GM19324 (cell line): ENCODE results near the gene ITPRID2.

ENCODE experiments used
- ATAC-seq: cut with Tn5 transposase; IDR thresholded peaks from one replicate; pipeline ENCODE4 v1.9.1; 2021; ENCODE audit warnings: mild to moderate bottlenecking, moderate library complexity; ENCODE audit not compliant: unreplicated experiment, low FRiP score

The ITPRID2 gene

DNA sequence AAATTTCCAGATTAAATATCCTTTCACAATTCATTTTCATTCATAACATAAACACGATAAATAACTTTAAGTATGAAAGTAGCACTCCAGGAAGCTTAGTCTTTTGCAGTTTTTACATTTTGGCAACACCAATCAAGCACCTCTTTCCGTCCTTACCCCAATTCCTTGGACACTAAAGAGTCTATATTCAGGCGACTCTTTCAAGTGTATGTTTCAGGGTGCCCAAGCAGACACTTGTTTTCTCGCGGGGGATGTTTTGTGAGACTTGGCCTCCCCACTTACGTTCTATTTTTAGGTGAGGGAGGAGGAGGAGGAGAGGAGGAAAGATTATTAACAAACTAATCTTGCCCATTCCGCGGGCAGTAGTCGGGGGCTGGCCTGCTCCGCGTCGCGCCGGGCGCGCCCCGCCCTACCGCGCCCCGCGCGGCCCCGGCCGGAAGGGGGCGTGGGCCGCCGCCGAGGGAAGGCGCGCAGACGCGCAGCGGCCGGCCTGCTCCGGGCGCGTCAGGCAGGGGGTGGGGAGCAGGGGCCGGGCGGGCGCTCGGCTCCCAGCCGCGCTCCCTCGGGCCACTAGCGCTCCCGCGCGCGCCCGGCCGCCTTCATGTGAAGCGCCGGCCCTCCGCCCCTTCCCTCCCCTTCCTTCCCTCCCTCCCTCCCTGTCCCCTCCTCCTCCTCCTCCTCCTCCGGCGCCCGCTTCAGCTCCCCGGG is at the start of gene ITPRID2:
TSS of gene ITPRID2 (plus strand) at position 473 of the 708 bp plus-strand sequence. CDS start 337 bp downstream, outside the sequence.
- ATAC-seq, result peak; percentile 94

DNA sequence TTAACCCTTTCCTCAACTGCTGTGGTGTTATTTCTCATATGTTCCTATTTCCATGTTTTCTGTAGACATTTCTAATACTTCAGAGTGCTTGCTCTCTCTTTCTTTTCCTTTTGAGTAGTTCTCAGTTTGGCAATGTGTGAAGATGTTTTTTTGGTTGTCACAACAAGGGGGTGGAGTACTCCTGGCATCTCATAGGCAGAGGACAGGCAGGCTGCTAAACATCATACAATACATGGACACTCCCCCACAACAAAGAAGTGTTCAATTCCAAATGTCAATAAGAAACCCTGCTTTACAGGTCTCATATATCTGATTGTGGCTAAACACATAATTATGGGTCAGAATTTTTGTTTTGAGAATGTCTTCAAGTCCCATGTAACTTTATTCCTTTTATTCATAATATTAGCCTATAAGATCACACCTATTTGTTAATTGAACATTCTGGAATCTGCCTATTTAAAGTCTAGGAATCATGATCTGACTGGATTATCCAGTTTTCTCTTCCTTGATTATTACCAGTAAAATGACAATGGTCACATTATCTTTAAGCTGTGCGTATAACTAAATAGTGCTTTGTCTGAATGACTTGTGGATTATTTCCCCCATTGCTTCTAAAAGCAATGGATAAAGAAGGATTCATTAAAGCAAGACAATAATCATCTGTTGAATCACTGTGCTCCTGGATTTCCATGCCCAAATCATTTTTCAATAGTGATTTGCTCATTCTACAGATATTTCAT is 46.8 kb upstream of the ITPRID2 start:
- no peak for ATAC-seq

DNA sequence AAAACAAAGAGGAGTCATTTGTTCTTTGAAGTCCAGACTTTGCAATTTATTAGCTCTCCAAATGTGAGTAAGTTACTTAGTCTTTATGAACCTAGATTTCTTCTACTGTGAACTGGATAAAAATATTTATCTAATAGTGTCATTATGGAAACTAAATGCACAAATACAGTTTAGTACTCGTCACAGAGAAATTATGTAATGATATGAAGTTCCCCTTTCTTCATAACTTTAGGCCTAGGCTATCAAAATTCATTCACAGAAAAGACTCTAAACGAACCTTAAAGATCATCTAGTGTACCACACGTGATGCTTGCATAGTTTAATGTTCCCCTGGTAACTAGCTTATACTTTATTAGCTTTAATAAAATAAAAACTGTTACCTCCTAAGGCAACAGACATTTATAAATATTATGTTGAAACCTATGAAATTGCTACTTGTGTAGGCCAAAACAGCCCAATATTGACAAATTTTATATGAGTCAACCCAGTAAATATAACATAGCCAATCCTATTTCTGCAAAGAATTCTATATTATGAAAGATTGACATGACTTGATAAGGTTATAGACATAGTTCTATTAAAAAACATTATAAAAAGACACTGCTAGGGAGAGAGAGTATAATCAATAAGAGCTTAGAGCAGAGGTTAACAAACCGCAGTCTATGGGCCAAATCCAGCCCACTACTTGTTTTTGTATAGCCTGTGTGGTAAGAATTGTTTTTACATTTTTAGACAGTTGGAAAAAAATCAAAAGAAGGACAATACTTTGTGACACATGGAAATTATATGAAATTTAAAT is 44.9 kb upstream of the ITPRID2 start:
- no peak for ATAC-seq

DNA sequence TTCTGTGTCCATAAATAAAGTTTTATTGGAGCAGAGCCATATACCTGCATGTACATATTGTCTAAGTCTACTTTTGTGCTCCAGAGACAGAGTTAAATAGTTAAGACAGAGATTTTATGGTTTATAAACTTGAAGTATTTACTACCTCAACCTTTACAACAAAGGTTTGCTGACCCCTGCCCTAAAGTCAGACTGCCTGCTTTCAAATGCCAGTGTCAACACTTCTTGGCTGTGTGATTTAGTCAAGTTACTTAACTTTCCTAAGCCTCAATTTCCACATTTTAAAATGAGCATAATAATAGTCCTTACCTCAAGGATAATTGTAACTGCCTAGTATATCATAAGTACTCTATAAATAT is 44.4 kb upstream of the ITPRID2 start:
- no peak for ATAC-seq

DNA sequence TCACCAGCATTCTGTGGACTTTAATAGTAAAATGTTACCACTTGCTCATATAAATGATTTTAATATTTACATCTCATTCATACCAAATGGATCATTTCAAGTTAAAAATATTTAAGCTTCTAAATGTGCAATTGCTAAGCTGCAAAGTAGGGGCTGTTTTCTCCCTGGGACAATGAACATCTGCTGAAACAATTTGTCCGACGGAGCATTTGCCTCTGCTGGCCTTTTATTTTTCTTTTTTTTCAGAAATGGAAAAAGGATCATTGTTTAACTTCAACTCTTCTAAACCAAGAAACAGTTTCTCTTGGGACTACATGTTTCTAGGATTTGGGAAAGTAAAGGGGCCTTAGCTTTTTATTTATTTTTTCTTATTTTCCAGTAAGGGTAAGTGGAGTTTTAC is 43.8 kb upstream of the ITPRID2 start:
- no peak for ATAC-seq

DNA sequence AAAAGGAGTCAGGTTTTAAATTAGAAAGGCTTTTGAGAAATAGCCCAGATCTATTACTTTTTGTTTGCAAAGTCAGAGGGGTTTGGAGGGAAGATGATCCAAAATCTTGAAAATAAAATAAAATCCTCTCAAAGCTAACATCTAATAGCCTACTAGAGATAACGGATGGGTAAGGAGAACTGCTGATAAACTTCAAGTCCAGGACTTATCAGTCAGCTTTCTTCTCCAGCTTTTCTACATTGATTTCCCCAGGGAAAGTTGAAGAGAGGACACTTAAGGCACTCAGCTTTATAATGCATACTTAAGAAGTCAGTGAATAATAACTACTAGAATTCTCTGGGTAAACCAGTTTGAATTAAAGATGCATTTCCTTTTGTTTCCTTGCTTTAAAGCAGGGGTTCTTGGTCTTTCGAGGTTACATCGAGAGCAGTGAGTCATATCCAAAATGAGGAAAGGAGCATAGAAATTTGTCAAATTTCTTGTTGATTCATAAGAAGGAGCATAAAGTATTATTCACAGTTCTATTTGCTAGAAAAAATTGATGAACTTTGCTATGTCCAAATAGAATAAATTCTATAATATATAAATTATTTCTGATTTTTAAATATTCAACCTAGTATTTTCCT is 43.2 kb upstream of the ITPRID2 start:
- ATAC-seq, result no peak

DNA sequence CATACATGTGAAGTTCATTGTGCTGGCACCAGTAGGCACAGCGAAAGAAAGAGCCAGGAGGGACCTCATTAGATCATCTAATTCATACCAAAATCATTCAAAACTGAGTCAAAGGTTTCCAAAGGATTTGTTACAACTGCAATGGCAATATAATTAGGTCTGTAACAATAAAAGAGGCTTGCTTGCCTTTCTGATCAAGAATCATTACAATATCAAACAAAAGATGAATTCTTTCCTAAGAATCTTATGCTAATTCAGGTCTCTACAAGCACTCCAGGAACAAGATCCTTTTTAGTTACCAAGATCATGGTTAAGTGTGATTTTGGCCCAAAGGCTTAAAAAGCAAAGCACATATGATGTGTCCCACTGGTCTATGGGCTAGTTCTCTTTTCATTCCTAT is 41.9 kb upstream of the ITPRID2 start:
- ATAC-seq, result no peak

DNA sequence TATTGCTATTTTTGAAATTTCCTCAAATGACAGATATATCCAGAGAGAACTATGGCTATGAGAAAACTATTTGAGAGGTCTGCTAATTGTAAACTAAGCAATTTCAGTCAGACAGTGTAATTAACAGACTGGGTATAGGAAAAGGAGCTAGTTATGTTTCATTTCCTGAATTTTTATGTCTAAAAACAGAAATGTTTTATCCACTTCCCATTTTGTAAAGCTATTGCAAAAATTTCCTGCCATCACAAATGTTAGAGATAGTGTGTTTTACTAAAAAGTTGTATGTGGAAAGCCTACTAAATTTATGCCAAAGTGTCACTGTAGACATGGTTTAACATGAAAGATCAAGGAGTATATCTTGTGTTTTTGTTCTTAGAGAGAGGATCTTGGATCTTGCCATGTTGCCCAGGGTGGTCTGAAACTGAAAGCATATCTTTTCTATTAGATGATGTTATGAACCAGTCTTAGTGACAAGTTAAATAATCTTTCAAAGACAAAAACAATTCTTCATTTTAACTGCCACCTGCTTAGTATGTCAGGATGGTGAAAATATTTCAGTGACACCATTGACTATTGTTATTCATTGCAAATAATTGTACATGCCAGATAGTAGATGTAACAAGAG is 40.5 kb upstream of the ITPRID2 start:
- ATAC-seq, result peak; percentile 62

DNA sequence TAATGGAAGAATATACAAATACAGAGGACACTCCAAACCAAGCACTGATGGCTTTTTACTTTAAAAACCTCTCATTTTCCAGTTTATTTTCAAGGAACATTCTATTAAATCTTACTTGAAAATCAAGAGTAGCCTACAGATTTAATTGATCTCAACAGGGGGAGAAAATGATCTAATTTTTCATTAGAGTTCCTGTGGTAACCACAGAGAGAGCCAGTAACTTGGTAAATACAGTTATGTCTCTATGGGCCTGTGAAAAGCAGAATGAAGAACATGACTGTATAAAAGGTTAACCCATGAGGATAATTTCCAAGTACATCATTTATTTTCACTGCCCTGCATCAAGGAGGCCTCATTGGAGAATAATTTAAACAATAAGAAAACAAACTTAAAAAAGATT is 39.8 kb upstream of the ITPRID2 start:
- no peak for ATAC-seq

DNA sequence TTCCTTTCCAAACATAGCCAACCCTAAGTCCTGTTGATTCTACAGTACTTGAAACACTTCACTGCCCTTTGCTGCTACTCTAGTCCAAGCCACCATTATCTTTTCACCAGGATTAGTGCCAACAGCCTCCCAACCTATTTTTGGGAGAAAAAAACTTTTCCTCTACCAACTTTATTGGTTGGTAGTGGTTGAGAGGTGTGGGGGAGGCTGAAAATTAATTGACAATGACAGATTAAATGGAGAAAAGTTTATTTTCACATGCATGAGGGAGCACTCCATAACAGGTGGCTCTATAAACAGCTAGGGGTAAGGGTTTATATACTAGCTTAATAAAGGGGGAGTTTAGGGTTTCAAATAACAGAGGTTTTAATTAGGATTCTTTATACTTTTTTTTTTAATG is 37.8 kb upstream of the ITPRID2 start:
- no peak for ATAC-seq

DNA sequence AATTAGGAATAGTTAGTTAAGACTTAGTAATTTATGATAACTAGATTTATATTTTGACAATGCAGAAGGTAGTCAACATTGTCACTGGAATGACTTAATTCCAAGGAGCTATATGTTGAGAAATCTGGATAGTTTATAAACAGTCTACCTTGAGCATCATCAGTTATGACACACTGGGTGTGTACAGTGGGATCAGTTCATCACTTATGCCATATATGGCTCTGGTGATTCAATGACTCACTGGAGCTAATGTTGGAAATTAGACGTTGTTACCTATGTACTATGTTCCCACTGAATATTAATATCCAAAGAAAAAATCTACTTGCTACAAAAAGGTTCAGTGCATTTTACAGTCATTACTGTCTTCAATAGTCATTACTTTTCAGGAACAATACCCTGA is 34.0 kb upstream of the ITPRID2 start:
- ATAC-seq, result no peak

DNA sequence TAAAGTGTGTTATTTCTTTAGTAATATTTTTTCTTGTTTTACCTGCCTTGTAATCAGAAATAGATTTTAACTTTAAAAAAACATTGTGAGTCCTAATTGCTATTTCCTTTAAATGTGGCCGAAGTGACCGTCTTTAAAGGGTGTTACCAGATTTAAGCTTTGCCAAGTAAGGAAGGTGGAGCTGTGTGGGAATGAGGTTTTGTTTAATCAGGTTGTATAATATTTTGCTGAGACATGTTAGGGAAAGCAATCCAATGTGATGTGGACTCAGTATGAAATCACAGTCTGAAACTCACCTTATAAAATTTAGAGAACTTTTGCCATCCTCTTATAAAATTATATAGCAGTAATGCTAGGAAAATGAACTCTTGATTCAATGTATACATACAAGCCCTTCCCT is 32.9 kb upstream of the ITPRID2 start:
- no peak for ATAC-seq

DNA sequence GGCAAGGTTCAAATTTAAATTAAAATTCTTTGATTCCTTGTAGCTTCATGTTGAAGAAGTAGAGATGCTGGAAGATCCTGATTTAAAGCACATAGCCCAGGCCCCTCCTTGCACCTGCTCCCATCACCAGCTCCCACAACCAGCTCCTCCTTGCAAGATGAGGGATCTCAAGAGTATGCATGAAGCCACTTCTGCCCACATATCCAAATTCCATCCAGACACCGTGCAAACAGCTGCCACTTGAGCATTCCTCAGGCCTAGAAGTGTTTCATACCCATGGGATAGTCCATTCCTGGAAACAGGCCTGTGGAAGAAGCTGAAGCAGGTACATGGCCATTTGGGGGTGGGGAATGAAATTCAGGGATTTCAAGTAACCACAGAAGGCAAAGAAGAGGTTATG is 32.4 kb upstream of the ITPRID2 start:
- no peak for ATAC-seq

DNA sequence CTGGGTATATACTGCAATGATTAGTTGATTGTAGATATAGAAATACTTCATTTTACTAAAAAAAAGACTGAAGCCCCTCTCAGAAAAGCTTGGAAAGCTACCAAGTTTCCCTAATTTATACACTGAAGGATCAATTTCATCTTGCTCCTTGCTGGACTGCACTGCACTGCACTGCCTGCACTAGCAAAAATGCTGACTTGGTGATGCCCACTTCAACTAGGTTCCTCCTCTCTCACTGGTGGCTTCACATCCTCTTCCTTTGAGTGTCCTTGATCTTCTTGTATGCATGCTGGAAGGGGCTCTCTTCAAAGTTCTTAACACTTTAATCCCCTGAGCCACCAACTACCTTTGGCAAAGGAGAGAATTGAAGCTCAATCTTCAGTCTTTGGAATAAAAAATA is 31.7 kb upstream of the ITPRID2 start:
- no peak for ATAC-seq

DNA sequence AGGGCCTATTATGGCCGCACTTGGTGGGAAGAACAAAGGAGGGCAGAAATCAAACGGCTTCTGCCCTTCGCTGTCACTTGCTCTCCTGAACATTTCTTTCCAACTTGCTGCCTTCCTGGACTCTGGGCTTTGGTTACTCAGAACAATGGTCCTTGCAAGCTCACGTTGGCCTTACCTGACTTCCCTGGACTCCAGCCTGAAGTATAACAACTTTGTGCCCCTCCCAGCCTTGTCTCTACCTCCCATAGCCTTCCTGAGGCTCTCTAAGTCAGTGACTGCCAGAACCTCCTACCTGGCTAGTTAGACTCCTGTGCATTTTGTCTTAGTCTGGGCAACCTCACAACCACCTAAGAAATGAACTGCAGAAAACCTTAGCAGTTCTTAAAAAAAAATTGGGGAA is 30.2 kb upstream of the ITPRID2 start:
- no peak for ATAC-seq

DNA sequence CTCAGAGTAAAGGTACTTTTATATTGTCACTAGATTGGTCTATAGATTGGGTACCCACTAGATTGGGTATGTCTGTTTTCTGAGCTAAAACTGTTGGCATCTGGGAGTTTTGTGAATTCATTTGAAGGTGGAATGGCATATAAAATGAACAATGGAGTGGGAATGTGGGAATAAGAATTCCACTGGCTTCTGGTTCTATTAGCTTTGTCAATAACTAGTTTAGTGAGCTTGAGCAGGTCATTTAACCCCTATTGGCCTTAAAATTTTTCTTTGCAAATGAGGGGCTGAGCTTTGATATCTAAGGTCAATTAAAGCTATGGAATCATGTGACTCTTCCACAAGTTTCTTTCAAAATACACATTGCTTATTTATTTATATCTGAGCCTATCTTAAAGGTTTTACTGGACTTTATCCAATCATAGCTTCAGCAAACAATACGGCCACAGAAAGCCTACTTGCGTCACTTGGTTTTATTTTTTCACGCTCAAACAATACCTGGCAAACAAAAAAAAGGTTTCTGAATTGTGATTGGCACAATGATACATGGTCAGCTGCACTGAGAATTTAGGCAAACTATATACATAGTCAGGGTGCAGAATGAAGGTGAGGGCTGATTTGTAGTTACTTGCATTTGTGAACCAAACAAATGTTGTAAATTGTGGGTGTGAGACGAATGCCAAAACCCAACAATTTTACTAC is 28.8 kb upstream of the ITPRID2 start:
- ATAC-seq, result no peak

DNA sequence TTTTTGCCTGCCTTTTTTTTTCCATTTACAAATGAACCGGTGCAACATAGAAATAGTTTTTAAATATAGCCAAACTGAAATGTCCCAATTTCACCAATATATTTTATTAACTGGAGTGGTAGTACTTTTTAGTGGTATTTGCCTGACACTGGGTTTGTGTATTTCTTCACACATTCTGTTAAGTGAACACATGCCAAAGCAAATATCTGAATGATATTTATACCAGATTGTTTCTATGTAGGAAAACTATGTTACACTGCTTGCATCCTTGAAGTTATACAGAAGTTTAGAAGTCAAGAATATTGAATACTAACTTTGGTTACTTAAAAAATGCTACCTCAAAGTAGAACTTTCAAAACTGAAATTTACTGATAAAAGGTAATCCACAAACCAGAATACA is 19.4 kb upstream of the ITPRID2 start:
- no peak for ATAC-seq

DNA sequence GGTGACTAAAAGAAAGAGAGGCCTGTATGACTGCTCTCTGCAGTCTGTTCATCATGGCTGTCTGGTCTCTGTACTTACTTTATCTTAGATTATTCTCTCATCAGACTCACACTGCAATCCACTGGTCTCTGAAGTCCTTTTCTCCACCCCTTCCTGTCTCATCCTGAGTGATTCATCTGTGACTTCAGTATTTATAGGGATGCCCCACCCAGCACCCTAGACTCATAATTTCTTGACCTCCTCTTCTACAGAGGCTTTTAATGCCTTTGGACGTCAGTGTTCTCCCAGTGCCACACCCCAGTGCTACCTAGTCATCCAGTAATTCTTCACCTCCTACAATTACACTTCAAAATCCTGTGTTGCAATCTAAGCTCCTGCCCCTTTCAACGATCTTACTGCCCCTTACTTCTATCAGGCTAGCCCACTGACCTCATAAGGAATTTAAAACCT is 14.9 kb upstream of the ITPRID2 start:
- no peak for ATAC-seq

DNA sequence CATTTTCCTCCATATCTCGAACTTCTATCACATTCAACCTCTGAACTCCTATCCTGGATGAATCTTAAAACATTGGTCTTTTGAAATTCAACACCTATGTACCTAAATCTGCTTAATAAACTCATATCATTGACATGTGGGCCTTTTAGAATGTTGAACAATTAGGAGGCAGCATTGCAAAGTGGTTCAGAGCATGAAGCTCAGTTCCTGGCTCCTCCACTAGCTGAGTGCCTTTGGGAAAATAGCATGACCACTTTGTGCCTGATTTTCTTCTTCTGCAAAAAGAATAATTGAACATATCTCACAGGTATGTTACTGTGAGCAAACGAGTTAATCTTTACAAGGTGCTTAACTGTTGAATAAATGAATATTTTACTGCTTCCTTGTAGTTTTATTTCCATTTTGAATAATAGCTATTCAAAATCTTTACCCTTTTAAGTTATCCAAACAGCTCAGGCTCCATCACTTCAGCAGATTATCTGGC is 14.3 kb upstream of the ITPRID2 start:
- no peak for ATAC-seq

DNA sequence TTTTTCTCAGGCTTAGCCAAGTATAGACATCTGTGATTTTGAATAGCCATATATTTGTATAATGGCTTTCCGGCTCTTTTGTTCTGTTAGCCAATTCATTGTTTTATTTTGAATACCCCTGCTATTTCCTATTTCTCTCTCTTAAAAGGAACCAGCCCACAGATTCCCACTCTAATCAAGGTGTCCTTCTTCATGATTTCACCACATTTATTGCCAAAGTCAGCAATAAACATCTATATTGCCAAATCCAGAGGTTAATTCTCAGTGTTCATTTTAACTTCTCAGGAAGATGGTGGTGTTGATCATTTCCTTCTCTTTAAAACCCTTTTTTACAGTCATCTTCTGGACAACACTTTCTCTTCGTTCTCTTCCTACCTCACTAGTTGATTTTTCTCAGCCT is 13.1 kb upstream of the ITPRID2 start:
- no peak for ATAC-seq
